Islet of Langerhans (tissue), 1 donor: ENCODE results near the gene AFF1.

Source experiments
- FAIRE-seq: peaks from one replicate; lab custom pipeline; 2011; peaks lifted over from hg19 to GRCh38; lab: Jason Lieb, UNC

Gene AFF1

GRCh38 chr4:86924811-86925210 lies 10.0 kb upstream of the AFF1 start:
- FAIRE-seq = no peak

- no peak for FAIRE-seq
Measured at GRCh38 chr4:86926435-86927086, 8.2 kb upstream of the AFF1 start.

- no peak for FAIRE-seq
Measured at GRCh38 chr4:86927843-86928395, 6.9 kb upstream of the AFF1 start.

GRCh38 chr4:86928400-86929255 lies 6.2 kb upstream of the AFF1 start:
- FAIRE-seq = no peak

GRCh38 chr4:86934147-86934770 lies 552 bp upstream of the AFF1 start:
- peak; percentile 61 for FAIRE-seq

GRCh38 chr4:86935566-86935852 lies 698 bp downstream of the AFF1 start:
- FAIRE-seq = no peak

- no peak for FAIRE-seq
Measured at GRCh38 chr4:86935853-86936733, 1.3 kb downstream of the AFF1 start.

GRCh38 chr4:86938771-86939520 lies 4.1 kb downstream of the AFF1 start:
- FAIRE-seq = no peak

- FAIRE-seq = no peak
Measured at GRCh38 chr4:86939729-86940575, 5.1 kb downstream of the AFF1 start.

GRCh38 chr4:86940920-86941460 lies 6.2 kb downstream of the AFF1 start:
- FAIRE-seq = no peak

- peak; percentile 80 for FAIRE-seq
Measured at GRCh38 chr4:86942185-86942666, 7.4 kb downstream of the AFF1 start.

GRCh38 chr4:86944964-86945781 lies 10.4 kb downstream of the AFF1 start:
- FAIRE-seq = no peak

GRCh38 chr4:86946868-86947500 lies 12.2 kb downstream of the AFF1 start:
- FAIRE-seq = no peak

- no peak for FAIRE-seq
Measured at GRCh38 chr4:86947501-86948120, 12.8 kb downstream of the AFF1 start.

GRCh38 chr4:86948276-86948675 lies 13.5 kb downstream of the AFF1 start:
- FAIRE-seq = no peak

GRCh38 chr4:86950831-86951525 lies 16.2 kb downstream of the AFF1 start:
- no peak for FAIRE-seq

GRCh38 chr4:86955888-86956451 lies 21.2 kb downstream of the AFF1 start:
- no peak for FAIRE-seq
